A375 (cell line): ENCODE data around the gene RNU4-1. TPM values are rescaled to one million over a fixed set of nuclear protein-coding genes. Genes with fewer than 3 reads are reported as not detected.

Experiments used
- small RNA-seq: library from RNA; depleted of rRNA; stranded (forward); fragments of <200 nt; gene quantifications from one replicate; pipeline ENCODE3, GENCODE V24; 2014
- total RNA-seq: library from RNA; depleted of rRNA; stranded (reverse); fragments of >200 nt; shearing (Covaris generic); gene quantifications from 2 replicates; pipeline ENCODE4 v1.2.3, GENCODE V29; 2014; rRNA removed

Gene RNU4-1
- under 0.01 TPM in 2 replicates for total RNA-seq

DNA sequence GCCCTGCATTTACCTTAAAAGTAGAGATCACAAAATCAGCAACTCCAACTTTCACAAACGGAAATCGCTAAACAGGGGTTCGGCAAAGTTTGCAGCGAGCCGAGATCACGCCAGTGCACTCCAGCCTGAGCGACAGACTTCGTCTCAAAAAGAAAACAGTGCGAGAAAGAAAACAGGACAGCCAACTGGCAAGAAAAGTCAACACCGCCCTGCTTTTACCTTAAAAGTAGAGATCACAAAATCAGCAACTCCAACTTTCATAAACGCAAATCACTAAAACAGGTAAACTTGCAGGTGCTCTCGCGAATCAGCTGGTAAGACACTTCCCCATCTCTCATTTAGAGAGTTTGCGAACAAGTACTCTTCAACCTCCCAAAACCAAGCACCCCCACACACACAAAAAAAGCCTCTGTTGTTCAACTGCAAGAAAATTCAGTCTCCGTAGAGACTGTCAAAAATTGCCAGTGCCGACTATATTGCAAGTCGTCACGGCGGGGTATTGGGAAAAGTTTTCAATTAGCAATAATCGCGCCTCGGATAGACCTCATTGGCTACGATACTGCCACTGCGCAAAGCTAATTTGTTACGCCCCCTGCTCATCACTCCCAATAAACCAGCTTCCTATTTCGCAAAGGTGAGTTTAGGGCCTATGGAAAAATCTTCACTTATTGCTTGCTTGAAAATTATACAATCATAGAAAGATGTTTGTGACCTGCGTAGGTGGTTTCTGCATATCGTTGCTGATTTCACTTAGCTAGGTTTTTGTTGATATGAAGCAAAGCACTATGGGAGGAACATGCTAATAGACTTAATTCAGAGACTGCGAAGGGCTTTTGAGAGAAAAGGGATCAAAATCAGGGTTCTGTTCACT is at the start of gene RNU4-1:
RNU4-1 (minus strand) TSS at position 577 of the 871 bp plus-strand sequence.

DNA sequence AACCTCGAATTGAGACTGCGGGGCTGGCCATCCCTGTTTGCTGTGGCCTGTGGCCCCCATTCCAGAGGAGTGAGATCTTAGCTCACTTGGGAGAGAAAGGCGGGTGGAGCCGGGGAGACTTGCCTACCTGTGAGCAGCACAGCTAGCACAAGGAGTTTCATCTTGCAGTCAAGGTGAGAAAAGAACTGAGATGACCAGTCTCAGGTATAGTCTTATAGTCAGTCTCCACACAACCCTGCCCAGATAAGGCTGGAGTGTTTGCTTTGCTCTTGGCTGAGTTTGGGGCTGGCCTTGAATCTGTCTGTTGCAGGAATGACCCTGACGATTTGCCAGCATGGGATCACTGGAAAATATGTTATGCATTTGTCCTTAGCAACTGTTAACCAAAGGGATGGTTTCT is 34.6 kb upstream of the RNU4-1 start, which contains the start of gene PLA2G1B:
PLA2G1B (minus strand) TSS at position 187 of the 400 bp plus-strand sequence; CDS start at position 161, 26 bp downstream.

DNA sequence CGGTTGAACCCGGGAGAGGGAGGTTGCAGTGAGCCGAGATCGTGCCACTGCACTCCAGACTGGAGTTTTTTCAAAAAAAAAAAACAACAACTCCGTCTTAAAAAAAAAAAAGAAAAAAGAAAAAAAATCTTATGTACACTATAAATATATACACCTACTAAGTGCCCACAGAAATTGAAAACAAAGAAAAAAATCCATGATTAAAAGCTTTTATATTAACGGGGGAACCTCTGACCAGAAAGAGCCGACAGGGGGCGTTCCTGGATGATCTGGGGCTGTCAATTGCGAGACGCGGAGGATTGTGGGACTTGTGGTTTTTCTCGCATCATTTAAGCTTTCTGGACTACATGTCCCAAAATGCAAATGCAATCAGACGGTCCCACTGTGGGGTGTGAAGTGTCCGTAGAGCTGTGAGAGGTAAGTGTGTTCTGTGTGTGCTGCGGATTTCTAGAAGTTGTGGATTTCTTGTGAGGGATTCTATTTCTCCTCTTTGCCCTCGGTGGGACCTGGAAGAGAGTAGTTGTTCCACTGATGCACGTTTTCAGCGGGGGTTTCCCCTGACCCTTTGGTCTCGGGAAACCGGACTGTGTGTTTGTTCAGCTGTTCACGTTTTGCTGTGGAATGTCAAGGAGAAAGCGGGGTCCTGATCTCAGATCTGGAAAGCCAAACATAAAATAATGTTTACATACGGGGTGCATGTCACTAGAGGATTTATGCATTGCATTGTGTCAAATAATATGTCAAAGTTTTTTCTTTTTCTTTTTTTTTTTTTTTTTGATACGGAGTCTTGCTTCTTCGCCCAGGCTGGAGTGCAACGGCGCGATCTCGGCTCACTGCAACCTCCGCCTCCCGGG is 9.2 kb upstream of the RNU4-1 start, which contains the start of gene SIRT4:
SIRT4 (plus strand) TSS at position 360 of the 854 bp plus-strand sequence. CDS start 1,241 bp downstream, outside the sequence.

DNA sequence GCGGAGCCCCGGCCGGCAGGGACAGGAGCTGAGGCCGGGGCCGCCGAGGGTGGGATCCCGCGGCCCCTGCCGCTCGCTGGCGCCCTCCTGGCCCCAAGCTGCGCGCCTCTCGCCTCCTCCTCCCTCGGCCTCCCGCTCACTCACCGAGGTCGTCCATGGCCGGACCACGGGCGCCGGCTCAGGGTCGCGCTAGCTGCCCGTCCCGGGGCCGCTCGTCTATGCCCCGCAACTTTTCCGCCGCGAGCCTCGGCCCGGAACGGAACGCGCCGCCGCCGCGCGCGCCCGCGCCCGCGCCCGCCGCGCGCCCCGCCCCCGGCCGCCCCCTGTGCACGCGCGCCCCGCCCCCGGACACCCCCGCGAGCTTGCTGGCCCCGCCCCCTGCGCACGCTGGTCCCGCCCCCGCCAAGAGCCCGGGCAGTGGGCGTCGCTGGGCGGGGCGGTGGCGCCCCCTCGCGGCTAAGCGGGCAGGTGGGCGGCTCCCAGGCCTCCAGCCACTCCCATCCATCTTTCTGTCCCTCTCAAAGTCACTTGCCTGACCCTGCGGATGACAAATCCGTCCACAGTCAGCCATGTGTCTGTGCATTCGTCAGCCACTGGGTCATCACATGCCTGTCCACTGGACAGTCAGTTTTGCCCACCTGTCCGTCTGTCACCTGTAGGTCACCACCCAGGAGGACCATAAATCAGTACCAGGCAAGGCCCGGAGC is 27.4 kb downstream of the RNU4-1 start, which contains the start of gene PXN:
PXN (minus strand) TSS at position 258 of the 707 bp plus-strand sequence; CDS start at position 157, 101 bp downstream.

Small RNA genes within 50 kb of the gene (small RNA-seq; reads per million reads assigned to genes)
- gene RNU4-1 (850 reads per million, percentile 99 among the genes with 10 or more reads in this experiment), gene RNU4-2 (586 reads per million, percentile 98 among the genes with 10 or more reads in this experiment), gene RNU6-1088P (not detected)

Other genes with a start within 250 kb of the RNU4-1 start
- 28.2 and 29.4 TPM in 2 replicates for gene RAB35, start 176.5 kb downstream of the RNU4-1 start, total RNA-seq
- 107 and 150 TPM in 2 replicates for gene GCN1, start 98.5 kb downstream of the RNU4-1 start, total RNA-seq
- 6,928 and 7,524 TPM in 2 replicates for gene RPLP0, start 92.1 kb downstream of the RNU4-1 start, total RNA-seq
- gene PXN, start 27.5 kb downstream of the RNU4-1 start, total RNA-seq: 108 and 144 TPM in 2 replicates
- under 0.01 TPM in 1 of 2 replicates, not detected in the other for gene RNU4-2, start 1.3 kb downstream of the RNU4-1 start, total RNA-seq
- 0.80 and 1.3 TPM in 2 replicates for gene SIRT4, start 9.1 kb upstream of the RNU4-1 start, total RNA-seq
- gene PLA2G1B, start 34.5 kb upstream of the RNU4-1 start, total RNA-seq: not detected in 2 replicates
- gene MSI1, start 75.9 kb upstream of the RNU4-1 start, total RNA-seq: 0.19 TPM in 2 replicates
- gene COX6A1, start 144.9 kb upstream of the RNU4-1 start, total RNA-seq: 679 and 783 TPM in 2 replicates
- 22.1 and 25.3 TPM in 2 replicates for gene TRIAP1, start 153.1 kb upstream of the RNU4-1 start, total RNA-seq
- 17.7 and 24.7 TPM in 2 replicates for gene GATC, start 153.2 kb upstream of the RNU4-1 start, total RNA-seq
- 187 and 192 TPM in 2 replicates for gene SRSF9, start 176.5 kb upstream of the RNU4-1 start, total RNA-seq
- gene DYNLL1, start 202.9 kb upstream of the RNU4-1 start, total RNA-seq: 261 and 283 TPM in 2 replicates
- gene COQ5, start 235.9 kb upstream of the RNU4-1 start, total RNA-seq: 35.6 and 40.7 TPM in 2 replicates
- gene RNF10, start 241.1 kb upstream of the RNU4-1 start, total RNA-seq: 45.1 and 59.2 TPM in 2 replicates